Ureter (tissue), 1 donor: Measurements from ENCODE around the gene CRYZL1. TPM values are rescaled to one million over a fixed set of nuclear protein-coding genes. Genes with fewer than 3 reads are reported as not detected.

Experiments used
- DNase-seq: peaks from one replicate; pipeline ENCODE4 v3.0.0-alpha.2; 2020; ENCODE audit warnings: low spot score
- total RNA-seq: library from RNA; stranded (reverse); gene quantifications from one replicate; pipeline ENCODE4 v1.2.4, GENCODE V29; 2023
- donor health status: DM: yes; HTN: yes; CAD: no.

CRYZL1 gene
- total RNA-seq, 1 donor from 2014 or later: 54.0 TPM

GRCh38 chr21:33661146-33661545 is 19.6 kb upstream of the CRYZL1 start:
- DNase-seq: no peak

DNA sequence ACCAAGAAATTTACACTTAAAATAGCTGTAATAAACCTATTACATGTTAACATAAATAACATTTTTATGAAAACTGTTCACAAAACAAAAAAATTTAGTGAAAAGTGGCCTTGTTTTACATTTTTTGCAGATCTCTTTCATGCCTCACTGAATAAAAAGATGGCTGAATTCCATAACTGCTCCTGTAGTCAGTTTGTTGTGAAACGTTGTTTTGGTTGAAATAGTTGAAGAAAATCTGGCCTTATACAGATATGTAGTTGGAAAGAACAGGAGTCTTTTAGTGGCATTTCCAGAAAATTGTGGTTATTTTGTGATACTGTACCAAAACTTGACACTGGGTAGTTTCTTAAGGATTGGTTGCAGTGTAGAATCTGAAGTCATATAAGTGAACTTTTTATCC is 18.9 kb upstream of the CRYZL1 start:
- no peak for DNase-seq

DNA sequence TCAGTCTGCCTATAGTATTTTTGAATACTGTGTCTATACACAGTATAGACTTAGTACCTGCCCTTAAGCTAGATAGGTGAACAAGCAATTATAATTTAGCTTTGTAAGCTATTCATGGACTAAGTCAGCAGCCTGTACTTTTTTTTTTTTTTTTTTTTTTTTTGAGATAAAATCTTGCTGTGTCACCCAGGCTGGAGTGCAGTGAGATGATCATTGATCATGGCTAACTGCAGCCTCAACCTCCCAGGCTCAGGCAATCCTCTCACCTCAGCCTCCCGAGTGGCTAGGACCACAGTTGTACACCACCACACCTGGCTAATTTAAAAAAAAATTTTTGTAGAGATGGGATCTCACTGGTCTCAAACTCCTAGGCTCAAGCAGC is 18.0 kb upstream of the CRYZL1 start:
- no peak for DNase-seq

GRCh38 chr21:33658919-33659567 is 17.5 kb upstream of the CRYZL1 start:
- no peak for DNase-seq

GRCh38 chr21:33657124-33657820 is 15.7 kb upstream of the CRYZL1 start:
- no peak for DNase-seq

DNA sequence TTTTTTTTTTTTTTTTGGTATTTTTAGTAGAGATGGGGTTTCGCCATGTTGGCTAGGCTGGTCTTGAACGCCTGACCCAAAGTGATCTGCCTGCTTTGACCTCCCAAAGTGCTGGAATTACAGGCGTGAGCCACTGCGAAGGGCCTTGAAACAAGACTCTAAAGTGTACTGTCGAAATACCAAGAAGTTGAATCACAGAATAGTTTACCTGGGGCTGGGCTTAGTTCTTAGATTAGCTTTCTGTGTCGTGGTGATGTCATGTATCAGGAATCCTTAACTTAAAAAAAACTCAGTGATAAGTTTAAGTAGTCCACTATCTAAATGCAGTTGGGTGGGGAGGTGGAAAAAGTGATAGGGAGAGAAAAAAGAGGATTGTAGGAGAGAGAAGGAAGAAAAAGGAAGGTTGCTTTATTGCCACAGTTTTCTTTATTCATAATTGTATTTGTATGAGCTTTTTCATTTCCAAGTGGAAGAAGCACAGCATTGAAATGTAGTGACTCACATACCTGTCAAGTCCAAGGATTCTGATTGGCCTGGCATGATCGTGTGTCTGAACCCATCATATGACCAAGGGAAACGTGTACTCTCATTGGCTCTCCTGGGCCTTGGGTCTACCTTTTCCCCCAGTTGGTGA is 14.2 kb upstream of the CRYZL1 start:
- no peak for DNase-seq

- DNase-seq: no peak
These were observed 12.9 kb upstream of the CRYZL1 start for GRCh38 chr21:33654412-33654811.

DNA sequence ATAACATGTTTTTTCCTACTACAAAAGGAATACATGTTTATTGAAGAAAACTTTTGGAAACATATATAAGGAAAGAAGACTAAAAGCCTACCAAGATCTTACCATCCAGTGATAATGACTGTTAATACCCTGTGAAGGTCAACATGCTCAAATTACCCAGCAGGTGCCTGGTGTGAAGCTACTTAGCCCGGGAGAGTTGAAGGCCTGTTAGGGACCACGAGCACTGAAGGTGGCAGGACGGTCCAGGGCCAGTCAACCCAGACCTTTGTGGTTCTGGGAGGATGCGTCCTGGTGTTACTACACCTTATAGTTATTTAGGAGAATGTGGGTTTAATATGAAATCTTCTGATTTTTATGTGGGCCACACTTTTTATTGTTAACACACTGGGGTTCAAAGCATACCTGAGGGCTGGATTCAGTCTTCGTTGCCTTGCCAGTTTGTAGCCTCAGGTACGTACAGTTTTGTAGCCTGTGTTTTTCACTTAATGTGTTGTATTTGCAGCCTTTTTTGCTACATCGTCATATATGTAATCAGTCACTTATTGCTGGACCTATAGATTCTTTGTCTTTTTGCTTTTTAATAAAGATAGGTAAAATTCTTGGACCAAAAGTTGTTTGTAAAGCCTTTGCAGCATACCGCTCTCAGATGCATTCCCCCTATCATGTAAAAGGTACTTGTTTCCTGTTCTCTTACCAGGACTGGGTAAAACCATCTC is 10.6 kb upstream of the CRYZL1 start:
- no peak for DNase-seq

DNA sequence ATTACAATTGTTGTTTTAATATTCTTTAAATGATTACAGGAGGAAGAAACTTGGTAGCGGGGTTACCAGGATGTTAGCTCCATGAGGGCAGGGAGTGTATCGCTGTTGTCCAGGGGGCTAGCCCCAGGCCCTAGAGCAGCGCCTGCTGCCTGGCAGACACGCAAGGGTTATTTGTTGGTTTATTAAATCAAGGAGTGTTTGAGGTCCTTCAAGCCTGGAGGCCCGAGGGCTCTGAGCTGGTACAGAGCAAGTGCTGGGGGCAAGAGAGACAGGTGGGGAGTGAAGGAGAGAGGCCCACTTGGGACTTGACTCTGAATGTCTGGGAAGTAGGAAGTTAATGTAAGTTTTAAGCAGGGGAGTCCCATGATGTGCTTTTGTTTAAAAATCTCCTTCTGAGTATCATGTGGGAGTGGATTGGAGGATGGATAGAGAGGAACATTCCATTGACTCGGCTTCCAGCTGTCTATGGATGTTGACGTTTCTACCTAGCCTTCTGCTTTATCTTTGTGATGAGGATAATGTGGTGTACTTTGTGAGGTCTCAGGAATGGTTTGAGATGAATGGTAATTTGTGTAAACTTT is 9.5 kb upstream of the CRYZL1 start:
- no peak for DNase-seq

DNA sequence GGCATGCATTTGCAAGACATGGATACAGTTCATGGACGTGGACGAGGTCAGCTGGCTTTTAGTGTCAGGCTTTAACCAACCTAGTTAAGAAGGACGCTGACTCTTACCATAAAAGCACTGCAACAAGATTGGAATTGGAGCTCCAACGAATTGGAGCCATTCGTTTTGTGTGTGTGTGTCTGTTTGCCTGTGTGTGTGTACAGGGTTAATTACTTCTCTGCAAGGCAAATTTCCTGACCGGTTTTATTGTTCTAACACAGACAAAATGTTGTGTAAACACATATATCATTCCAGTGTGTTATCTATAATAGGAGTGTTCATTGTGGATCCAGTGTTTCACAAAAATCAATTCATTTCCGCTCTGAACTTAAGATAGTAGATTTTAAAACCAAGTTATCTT is 8.7 kb upstream of the CRYZL1 start:
- DNase-seq: no peak

GRCh38 chr21:33648555-33648954 is 7.0 kb upstream of the CRYZL1 start:
- DNase-seq: no peak

GRCh38 chr21:33647587-33647986 is 6.0 kb upstream of the CRYZL1 start:
- no peak for DNase-seq

- DNase-seq: no peak
These were observed 4.2 kb upstream of the CRYZL1 start for GRCh38 chr21:33645730-33646129.

GRCh38 chr21:33644383-33645074 is 3.0 kb upstream of the CRYZL1 start:
- no peak for DNase-seq

GRCh38 chr21:33643658-33644311 is 2.2 kb upstream of the CRYZL1 start:
- DNase-seq: no peak

- no peak for DNase-seq
These were observed 1.5 kb upstream of the CRYZL1 start for GRCh38 chr21:33642896-33643657.

DNA sequence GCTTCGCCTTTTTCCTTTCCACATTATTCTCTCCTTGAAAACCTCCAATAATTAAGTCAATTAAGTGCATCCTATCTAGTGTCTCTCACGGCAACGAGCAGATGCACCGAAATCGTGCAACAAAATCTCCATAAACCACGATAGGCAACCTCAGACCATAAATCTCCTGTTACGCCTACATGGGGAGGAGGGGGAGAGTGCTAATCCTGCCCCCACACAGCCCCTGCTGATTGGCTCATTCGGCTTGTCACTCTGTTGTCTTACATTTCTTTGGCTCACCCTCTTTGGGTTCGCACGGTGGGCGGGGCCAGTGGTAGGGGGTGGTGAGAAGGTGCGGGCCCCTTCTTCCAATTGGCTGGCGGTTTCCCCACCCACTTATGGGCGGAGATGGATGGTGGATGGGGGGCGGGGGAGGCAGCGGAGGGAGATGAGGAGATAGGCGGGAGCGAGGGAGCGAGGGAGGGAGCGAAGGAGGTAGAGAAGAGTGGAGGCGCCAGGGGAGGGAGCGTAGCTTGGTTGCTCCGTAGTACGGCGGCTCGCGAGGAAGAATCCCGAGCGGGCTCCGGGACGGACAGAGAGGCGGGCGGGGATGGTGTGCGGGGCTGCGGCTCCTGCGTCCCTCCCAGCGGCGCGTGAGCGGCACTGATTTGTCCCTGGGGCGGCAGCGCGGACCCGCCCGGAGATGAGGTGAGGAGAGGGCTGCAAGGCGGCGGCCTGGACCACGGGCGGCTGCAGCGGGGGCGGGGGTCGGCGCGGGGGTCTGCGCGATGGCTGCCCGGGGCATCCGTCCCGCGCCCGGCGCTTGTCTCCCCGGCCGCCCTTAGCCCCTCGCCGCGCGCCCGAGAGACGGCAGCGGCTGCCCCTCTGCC is 720 bp upstream of the CRYZL1 start, which contains the start of gene ITSN1:
ITSN1 (plus strand) TSS at position 475 of the 869 bp plus-strand sequence. CDS start 76,328 bp downstream, outside the sequence.
- peak; percentile 100 for DNase-seq

DNA sequence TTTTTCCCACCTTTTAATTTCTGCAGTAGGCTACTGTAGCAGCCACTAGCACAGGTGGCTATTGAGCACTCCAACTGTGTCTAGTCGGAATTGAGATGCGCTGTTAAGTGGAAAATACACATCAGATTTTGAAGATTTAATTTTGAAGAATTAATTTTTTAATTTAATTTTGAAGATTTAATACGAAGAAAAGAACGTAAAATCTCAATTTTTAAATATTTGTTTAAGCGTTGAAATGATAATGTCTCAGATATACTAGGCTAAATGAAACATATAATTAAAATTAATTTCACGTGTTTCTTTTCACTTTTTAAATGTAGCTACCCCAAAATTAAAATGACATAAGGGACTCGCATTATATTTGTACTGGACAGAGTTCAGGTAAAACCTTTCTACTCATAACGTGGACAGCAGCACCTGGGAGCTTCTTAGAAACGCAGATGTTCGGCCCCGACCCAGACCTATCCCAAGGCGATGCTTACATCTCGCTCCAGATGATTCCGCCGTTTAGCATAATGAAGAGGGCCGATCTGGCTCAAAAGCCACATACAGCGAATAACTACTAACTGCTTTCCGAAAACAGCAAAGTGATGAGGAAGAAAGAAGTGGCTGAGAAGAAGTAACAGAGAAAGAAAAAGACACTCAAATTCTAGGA is 717 bp downstream of the CRYZL1 start:
- no peak for DNase-seq

DNA sequence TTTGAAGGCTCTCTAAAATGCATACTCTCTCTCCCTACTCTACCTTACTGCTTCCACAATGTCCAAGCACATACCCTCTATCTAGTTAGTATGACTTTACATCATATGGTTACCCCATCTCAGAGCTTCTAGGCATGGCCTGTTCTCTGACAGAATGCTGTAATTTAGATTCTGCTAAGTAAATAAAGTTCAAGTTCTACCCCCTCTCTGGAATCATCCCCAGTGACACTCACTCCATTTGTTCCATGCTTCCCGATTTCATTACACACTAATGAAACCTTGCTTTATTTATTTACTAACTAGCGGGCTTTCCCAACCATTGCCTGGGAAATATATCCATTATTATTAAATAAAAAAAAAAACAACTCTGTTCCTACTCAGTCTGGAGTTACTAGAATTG is 7.3 kb downstream of the CRYZL1 start:
- DNase-seq: no peak
